Measurements from ENCODE around the gene THBS1.

The THBS1 gene

DNA sequence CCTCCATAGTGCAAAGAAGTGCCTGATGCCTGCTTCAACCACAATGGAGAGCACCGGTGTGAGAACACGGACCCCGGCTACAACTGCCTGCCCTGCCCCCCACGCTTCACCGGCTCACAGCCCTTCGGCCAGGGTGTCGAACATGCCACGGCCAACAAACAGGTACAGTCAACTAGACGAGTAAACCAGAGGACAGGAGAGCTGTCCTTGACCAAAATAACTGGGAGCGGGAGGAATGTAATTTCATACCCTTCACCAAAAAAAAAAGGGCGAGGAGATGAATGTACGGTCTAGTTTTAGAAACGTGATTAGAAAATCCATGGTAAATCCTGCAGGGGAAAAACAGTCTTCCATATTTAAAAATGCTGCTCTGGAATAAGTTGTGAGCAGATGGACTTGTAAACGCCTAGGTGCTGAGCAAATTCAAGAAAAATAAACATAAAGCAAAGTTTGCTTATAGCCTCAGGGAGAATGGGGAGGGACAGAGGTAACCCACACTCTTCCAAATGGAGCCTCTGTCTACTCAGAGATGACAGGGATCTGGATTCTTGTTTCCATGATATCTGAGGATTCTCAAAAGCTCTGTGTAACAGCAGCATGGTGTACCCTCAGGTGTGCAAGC is 8.4 kb downstream of the THBS1 start:
- no peak for DNase-seq (ENCODE audit: low read depth in 2 of 2)

DNA sequence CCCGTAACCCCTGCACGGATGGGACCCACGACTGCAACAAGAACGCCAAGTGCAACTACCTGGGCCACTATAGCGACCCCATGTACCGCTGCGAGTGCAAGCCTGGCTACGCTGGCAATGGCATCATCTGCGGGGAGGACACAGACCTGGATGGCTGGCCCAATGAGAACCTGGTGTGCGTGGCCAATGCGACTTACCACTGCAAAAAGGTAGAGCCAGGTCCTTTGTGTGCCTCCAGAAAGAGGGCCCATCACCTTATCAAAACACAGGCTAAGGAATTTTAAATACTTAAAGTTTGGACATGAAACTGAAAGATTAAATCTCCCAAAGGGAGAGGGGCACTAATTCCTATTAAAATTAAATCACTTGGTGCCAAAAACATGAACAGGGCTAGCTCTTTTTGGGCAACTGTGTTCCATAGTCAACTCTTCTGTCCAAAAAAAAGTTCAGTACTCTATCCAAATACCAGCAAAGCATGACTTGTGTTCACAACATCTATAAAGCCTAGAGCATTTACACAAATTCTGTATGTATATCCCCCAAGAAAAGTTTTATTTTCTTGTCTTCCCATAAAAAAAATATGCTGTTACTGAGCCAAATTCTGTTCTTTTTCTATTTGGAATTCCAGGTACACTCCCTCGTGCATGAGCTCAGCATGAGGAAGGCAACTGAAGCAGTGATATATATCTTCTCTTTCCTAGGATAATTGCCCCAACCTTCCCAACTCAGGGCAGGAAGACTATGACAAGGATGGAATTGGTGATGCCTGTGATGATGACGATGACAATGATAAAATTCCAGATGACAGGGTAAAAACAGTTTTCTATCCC is 9.2 kb downstream of the THBS1 start:
- DNase-seq (ENCODE audit: low read depth in 2 of 2) = no peak

DNA sequence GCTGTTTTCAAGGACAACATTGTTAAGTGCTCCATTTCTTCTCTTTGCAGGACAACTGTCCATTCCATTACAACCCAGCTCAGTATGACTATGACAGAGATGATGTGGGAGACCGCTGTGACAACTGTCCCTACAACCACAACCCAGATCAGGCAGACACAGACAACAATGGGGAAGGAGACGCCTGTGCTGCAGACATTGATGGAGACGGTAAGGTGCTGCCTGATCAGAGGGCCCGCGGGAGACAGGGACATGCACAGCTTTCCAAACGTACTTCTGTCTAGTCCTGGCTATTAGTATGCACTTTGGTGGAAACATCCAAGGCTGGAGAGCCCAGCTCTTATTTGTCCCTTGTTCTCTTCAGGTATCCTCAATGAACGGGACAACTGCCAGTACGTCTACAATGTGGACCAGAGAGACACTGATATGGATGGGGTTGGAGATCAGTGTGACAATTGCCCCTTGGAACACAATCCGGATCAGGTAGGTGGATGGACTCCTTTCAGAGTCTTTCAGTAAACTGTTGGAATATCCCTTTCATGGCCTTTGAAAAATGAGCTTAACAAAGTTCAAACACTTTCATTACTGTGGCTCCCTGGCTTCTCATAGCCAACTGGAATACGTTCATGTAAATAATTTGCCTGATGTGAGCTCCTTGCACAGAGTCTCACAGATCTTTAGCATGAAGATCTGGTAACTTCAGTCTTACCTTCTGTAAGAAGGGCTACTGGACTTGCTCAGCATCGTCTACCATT is 10.4 kb downstream of the THBS1 start:
- no peak for DNase-seq (ENCODE audit: low read depth in 2 of 2)

DNA sequence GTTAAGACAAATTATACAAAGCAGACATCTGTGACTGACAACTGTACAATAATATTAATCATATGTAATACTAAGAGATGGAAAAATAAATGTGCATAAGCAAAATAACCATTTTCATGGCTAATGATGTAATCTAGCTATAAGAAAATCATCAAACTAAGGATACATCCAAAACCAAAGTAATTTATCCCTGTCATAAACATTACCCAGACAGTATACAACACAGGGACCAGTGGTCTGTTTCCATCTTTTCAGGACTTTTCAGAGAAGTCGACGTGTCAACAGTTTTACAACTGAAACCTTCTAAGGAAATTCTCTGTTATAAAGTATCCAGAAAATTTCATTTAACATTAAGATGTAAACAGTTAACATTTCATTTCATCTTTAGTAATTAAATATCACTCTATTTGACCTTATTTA is 11.0 kb downstream of the THBS1 start:
- DNase-seq (ENCODE audit: low read depth in 2 of 2) = no peak

DNA sequence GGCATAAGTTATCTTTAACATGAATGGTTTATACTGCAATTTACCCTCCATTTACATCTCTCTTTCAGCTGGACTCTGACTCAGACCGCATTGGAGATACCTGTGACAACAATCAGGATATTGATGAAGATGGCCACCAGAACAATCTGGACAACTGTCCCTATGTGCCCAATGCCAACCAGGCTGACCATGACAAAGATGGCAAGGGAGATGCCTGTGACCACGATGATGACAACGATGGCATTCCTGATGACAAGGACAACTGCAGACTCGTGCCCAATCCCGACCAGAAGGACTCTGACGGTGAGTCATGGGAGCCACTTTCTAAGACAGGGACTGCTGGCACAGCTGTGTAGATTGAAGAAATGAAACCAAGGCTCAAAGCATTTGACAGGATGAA is 11.6 kb downstream of the THBS1 start:
- DNase-seq (ENCODE audit: low read depth in 2 of 2) = no peak

DNA sequence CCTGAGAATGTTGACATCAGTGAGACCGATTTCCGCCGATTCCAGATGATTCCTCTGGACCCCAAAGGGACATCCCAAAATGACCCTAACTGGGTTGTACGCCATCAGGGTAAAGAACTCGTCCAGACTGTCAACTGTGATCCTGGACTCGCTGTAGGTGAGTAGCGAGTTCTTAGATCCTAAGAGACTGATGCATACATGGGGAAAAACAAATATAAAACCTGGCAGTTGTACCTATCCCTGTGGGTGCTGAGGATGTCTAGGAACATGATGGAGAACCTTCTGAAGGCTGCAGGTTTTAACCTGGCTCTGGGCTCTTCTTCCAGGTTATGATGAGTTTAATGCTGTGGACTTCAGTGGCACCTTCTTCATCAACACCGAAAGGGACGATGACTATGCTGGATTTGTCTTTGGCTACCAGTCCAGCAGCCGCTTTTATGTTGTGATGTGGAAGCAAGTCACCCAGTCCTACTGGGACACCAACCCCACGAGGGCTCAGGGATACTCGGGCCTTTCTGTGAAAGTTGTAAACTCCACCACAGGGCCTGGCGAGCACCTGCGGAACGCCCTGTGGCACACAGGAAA is 12.3 kb downstream of the THBS1 start:
- no peak for DNase-seq (ENCODE audit: low read depth in 2 of 2)

DNA sequence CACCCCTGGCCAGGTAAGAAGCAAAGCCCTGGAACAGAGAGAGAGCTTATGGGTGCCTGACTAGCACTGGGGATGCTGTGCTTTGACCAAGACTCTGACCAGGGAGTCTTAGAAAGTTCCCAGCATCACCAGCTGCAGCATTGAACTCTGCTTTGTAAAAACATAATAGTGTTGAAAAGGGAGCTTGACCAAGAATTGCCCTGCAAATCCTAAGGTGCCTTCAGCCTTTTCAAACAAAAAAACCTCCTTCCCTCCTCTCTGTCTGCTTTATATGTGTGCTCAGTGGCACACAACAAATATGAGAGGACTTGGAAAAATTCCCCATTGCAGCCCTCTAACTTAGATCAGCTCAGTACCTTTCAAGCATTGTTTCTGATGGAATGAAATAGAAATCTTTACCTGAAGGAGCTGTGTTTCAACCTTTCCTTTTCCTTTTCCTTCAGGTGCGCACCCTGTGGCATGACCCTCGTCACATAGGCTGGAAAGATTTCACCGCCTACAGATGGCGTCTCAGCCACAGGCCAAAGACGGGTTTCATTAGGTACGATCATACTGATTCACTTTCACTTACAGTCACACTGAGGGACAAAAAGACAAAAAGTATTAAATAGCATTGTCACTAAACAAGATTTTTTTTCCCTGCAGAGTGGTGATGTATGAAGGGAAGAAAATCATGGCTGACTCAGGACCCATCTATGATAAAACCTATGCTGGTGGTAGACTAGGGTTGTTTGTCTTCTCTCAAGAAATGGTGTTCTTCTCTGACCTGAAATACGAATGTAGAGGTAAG is 13.0 kb downstream of the THBS1 start:
- DNase-seq (ENCODE audit: low read depth in 2 of 2) = no peak

DNA sequence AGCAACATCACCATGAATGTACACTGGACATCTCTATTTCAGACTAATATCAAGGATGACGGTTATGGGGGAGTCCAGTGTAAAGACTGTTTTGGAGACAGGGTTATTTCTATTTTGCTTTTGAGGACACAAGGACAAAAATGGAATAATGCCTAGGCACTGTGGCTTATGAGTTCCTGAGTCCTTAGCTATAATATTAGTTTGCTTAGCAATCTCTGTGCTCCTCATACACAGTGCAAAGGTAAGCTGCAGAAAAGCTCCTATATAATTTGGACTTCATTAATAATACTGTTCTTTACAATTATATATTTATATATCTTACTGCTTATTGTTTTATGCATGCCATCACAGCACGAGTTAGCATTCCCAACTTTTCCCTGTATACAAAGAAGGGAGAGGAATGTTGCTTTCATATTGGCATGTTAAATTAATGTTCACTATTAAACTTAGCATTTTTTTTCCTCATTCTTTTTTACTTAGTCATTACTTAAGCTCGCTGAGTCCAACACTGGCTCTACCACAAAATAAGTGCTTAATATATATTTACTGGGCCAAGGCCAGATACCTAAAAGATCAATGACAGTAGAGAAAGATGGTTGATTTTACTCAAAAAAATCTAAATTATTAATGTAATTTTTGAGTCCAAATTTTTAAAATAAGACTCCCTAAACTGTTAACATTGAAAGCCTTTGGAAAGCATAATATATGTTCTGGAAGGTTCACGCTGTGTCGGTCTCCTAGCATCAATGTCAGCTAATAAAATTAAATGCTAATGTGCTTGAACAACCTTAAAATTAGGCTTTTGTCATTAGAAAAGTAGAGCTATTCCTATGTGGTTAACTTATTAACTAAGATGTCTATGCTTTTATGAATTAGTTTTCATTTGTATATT is 13.8 kb downstream of the THBS1 start:
- DNase-seq (ENCODE audit: low read depth in 2 of 2) = no peak

DNA sequence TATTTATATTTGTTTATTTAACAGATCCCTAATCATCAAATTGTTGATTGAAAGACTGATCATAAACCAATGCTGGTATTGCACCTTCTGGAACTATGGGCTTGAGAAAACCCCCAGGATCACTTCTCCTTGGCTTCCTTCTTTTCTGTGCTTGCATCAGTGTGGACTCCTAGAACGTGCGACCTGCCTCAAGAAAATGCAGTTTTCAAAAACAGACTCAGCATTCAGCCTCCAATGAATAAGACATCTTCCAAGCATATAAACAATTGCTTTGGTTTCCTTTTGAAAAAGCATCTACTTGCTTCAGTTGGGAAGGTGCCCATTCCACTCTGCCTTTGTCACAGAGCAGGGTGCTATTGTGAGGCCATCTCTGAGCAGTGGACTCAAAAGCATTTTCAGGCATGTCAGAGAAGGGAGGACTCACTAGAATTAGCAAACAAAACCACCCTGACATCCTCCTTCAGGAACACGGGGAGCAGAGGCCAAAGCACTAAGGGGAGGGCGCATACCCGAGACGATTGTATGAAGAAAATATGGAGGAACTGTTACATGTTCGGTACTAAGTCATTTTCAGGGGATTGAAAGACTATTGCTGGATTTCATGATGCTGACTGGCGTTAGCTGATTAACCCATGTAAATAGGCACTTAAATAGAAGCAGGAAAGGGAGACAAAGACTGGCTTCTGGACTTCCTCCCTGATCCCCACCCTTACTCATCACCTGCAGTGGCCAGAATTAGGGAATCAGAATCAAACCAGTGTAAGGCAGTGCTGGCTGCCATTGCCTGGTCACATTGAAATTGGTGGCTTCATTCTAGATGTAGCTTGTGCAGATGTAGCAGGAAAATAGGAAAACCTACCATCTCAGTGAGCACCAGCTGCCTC is 14.7 kb downstream of the THBS1 start:
- no peak for DNase-seq (ENCODE audit: low read depth in 2 of 2)

GRCh38 chr15:39596358-39597051 is 15.6 kb downstream of the THBS1 start:
- no peak for DNase-seq (ENCODE audit: low read depth in 2 of 2)

- no peak for DNase-seq (ENCODE audit: low read depth in 2 of 2)
Measured at GRCh38 chr15:39597336-39597735, 16.5 kb downstream of the THBS1 start.

- DNase-seq (ENCODE audit: low read depth in 2 of 2) = no peak
Measured at GRCh38 chr15:39597751-39598185, 16.9 kb downstream of the THBS1 start.

DNA sequence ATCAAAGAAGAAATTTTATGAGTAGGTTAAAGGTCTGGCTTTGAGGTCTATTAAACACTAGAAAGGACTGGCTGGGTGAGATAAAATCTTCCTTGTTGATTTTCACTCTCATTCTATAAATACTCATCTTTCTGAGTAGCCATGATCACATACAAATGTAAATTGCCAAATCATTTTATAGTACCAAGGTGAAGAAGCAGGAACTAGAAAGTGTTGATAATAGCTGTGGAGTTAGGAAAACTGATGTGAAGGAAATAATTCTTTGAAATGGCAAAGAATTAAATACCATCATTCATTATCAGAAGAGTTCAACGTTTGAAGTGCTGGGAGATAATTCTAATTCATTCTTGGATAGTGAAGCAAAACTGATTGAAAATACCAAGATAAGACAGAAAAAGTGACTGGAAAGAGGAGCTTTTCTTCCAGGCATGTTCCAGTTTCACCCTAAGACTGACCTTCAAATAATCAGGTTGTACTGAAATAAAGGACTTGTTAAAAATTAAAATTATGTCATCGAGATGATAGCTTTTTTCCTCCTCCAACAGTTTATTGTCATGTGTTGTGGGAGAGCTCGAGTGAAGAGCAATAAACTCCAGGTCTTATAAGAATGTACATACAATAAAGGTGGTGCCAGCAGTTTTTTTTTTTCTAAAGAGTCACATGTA is 17.4 kb downstream of the THBS1 start:
- DNase-seq (ENCODE audit: low read depth in 2 of 2) = no peak

DNA sequence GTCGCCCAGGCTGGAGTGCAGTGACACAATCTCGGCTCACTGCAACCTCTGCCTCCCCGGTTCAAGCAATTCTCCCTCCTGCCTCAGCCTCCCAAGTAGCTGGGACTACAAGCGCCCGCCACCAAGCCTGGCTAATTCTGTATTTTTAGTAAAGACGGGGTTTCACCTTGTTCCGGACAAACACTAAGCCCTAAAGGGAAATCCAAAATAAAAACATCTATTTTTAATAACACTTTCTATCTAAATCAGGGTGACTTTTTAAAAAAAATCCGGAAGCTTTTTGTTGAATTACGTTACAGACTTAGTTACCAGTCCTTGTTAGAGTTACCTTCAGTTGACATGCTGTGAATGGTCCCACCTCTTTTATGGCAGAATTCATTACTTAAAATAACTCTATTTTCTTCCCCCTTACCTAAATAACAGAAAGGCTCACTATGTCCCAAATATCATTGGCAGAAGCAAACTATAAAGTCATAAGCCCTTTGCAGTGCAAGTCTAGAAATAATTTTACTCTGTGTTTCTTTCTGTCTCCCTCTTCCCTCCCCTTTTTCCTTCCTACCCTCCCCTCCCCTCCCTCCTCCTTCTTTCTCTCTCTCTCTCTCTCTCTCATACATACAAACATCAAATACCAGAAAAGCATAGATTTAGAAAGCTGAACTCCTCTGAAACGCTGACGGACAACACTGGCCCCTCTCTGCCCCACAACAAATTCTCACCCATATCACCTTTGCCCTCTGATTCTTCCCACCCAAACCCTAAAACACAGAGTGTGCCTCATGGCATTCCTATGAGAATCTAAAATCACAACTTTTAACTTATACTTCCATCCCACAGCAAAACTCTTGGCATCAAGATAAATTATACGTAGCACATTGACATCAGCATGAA is 18.3 kb downstream of the THBS1 start:
- no peak for DNase-seq (ENCODE audit: low read depth in 2 of 2)

GRCh38 chr15:39599871-39600270 is 19.0 kb downstream of the THBS1 start:
- no peak for DNase-seq (ENCODE audit: low read depth in 2 of 2)

DNA sequence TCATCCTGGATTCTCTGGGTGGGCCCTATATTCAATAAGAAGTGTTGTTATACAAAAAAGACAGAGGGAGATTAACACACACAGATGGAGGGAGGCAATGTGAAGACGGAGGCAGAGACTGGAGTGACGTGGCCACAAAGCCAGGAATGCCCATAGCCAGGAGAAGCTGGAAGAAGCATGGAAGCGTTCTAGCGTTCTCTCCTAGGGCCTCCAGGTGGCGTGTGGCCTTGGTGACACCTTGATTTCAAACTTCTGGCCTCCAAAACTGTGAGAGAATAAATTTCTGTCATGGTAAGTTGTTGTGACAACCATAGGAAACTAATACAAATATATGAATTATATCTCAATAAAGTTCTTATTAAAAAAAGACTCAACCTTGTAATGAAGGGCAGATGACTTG is 21.3 kb downstream of the THBS1 start:
- no peak for DNase-seq (ENCODE audit: low read depth in 2 of 2)

DNA sequence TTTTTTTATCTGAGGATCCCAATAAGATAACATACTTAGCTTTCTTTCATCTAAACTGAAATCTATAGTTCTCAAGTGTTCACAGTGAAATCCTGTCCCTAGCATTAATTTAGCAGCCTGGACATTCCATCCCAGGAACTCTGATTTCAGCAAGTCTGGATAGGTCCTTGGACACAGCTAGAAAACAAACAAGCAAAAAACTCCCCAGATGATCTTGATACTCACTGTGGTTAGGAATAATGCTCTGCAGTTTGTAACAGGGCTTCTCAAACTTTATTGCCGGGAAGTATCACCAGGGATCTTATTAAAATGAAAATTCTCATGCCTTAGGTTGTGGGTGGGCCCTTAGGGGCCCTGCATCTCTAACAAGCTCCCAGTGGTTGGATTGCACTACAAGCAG is 24.3 kb downstream of the THBS1 start:
- no peak for DNase-seq (ENCODE audit: low read depth in 2 of 2)
